ENCODE data around the gene ALPK1. TPM values are rescaled to one million over a fixed set of nuclear protein-coding genes. Genes with fewer than 3 reads are reported as not detected.

The ALPK1 gene
- total and polyA plus RNA-seq, 2 donors (not counting 1 experiment from before 2014, with no cell fraction given), result 5.5 to 27.2 TPM

DNA sequence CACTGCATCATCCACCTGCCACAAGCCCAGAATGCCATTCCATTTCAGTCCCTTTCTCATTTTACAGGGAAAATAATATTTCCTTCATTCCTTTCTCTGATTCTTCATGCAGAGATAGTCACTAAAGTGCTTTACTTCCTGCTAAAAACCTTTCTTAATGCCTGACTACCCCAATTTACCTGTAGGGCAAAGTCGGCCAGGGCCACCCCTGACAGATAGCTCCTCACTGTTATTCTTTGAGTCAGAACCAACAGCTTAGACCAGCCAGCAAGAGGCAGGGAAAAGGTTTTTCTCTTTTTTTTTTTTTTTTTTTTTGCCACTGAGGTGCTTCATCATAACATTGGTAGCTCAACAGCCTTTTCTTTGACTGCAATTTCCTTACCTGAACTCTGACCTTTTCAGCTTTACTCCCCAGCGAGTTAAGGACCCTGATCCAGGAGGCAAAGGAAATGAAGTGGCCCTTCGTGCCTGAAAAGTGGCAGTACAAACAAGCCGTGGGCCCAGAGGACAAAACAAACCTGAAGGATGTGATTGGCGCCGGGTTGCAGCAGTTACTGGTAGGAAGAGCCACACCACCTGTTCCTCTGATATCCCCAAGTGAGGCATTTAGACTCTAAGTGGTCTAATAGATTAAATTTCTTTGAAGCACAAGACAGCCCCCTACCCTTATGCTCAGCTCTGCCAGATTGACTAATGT is 85.0 kb downstream of the ALPK1 start:
- H3K4me1 Mint-ChIP-seq, result peaks cover 14% of the 10 kb centered on the region
- Histone ChIP-seq H3K4me3 (ENCODE audit: control extremely low read depth in 1 of 5, extremely low read depth in 1 of 5, insufficient read depth in 1 of 5, low read depth in 2 of 5, low read length in 4 of 5) (no peak overlapping the region), H2AFZ (ENCODE audit: insufficient read depth, low read depth, low read length, poor library complexity, severe bottlenecking) (no peak overlapping the region), H3K9ac (ENCODE audit: low read length) (no peak overlapping the region), H3K9me3 (ENCODE audit: control extremely low read depth in 1 of 3, control insufficient read depth in 2 of 3, insufficient read depth in 1 of 3, low read length in 2 of 3) (no peaks in the 10 kb centered on the region), H3K27ac (ENCODE audit: low read length in 2 of 2) (no peak overlapping the region), H3K79me2 (ENCODE audit: control insufficient read depth, insufficient read depth, low read length) (no peaks in the 10 kb centered on the region), H3K36me3 (replicated peaks in 1 of 2; ENCODE audit: control extremely low read depth in 1 of 2, control insufficient read depth in 1 of 2, extremely low read depth in 1 of 2, insufficient read depth in 2 of 2, low read length in 1 of 2) (peaks cover 0 to 6% of the 10 kb centered on the region in 2 experiments), H3K27me3 (replicated peaks in 1 of 4; ENCODE audit: control extremely low read depth in 1 of 4, control insufficient read depth in 3 of 4, insufficient read depth in 4 of 4, low read length in 3 of 4) (no peaks in the 10 kb centered on the region), H3K4me1 (ENCODE audit: control insufficient read depth in 2 of 2, insufficient read depth in 2 of 2, low read length in 2 of 2) (peaks cover 7 to 9% of the 10 kb centered on the region in 2 donors), H4K20me1 (ENCODE audit: control insufficient read depth, insufficient read depth, low read length, poor library complexity, severe bottlenecking) (no peaks in the 10 kb centered on the region), H3K4me2 (replicated peaks; ENCODE audit: low read depth, low read length, poor library complexity, severe bottlenecking) (no peak overlapping the region)
- POLR2A ChIA-PET, result no interaction called here
- TF ChIP-seq, protein P1, sequence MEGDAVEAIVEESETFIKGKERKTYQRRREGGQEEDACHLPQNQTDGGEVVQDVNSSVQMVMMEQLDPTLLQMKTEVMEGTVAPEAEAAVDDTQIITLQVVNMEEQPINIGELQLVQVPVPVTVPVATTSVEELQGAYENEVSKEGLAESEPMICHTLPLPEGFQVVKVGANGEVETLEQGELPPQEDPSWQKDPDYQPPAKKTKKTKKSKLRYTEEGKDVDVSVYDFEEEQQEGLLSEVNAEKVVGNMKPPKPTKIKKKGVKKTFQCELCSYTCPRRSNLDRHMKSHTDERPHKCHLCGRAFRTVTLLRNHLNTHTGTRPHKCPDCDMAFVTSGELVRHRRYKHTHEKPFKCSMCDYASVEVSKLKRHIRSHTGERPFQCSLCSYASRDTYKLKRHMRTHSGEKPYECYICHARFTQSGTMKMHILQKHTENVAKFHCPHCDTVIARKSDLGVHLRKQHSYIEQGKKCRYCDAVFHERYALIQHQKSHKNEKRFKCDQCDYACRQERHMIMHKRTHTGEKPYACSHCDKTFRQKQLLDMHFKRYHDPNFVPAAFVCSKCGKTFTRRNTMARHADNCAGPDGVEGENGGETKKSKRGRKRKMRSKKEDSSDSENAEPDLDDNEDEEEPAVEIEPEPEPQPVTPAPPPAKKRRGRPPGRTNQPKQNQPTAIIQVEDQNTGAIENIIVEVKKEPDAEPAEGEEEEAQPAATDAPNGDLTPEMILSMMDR (IDR thresholded peaks at IDR 0.05), result no peak
- TF ChIP-seq EZH2 (IDR thresholded peaks at IDR 0.05; ENCODE audit: borderline replicate concordance, insufficient read depth, low read depth, low read length, poor library complexity, severe bottlenecking), result no peak
- CTCF ChIA-PET, result no interaction called here
- no peaks in the 10 kb centered on the region for H3K27me3 Mint-ChIP-seq
- WGBS (ENCODE audit: insufficient coverage), result 90% methylated on average over 4 of the region's 6 CpGs
- no peak overlapping the region for H3K27ac Mint-ChIP-seq
- H3K9me3 Mint-ChIP-seq (ENCODE audit: insufficient read depth), result no peaks in the 10 kb centered on the region
- no peak overlapping the region for H3K4me3 Mint-ChIP-seq
- no peak for DNase-seq
- ATAC-seq (ENCODE audit: low read depth), result no peak
- intact Hi-C loops (cut with micrococcal nuclease), result no loop called here

- ATAC-seq (ENCODE audit: low read depth) (no peak), DNase-seq (no peak)
- POLR2A ChIA-PET, result no interaction called here
- Histone ChIP-seq H4K20me1 (ENCODE audit: control insufficient read depth, insufficient read depth, low read length, poor library complexity, severe bottlenecking) (no peaks in the 10 kb centered on the region), H3K27me3 (replicated peaks in 1 of 4; ENCODE audit: control extremely low read depth in 1 of 4, control insufficient read depth in 3 of 4, insufficient read depth in 4 of 4, low read length in 3 of 4) (no peaks in the 10 kb centered on the region), H3K79me2 (ENCODE audit: control insufficient read depth, insufficient read depth, low read length) (no peaks in the 10 kb centered on the region), H2AFZ (ENCODE audit: insufficient read depth, low read depth, low read length, poor library complexity, severe bottlenecking) (no peak overlapping the region), H3K9ac (ENCODE audit: low read length) (no peak overlapping the region), H3K4me1 (ENCODE audit: control insufficient read depth in 2 of 2, insufficient read depth in 2 of 2, low read length in 2 of 2) (no peaks in the 10 kb centered on the region), H3K4me2 (replicated peaks; ENCODE audit: low read depth, low read length, poor library complexity, severe bottlenecking) (no peak overlapping the region), H3K9me3 (ENCODE audit: control extremely low read depth in 1 of 3, control insufficient read depth in 2 of 3, insufficient read depth in 1 of 3, low read length in 2 of 3) (no peaks in the 10 kb centered on the region), H3K4me3 (ENCODE audit: control extremely low read depth in 1 of 5, extremely low read depth in 1 of 5, insufficient read depth in 1 of 5, low read depth in 2 of 5, low read length in 4 of 5) (no peak overlapping the region), H3K36me3 (replicated peaks in 1 of 2; ENCODE audit: control extremely low read depth in 1 of 2, control insufficient read depth in 1 of 2, extremely low read depth in 1 of 2, insufficient read depth in 2 of 2, low read length in 1 of 2) (peaks cover 0 to 2% of the 10 kb centered on the region in 2 experiments), H3K27ac (ENCODE audit: low read length in 2 of 2) (no peak overlapping the region)
- intact Hi-C loops (cut with micrococcal nuclease), result no loop called here
- no peaks in the 10 kb centered on the region for H3K27me3 Mint-ChIP-seq
- no peaks in the 10 kb centered on the region for H3K9me3 Mint-ChIP-seq (ENCODE audit: insufficient read depth)
- TF ChIP-seq, protein P1 (IDR thresholded peaks at IDR 0.05), result no peak
- TF ChIP-seq EZH2 (IDR thresholded peaks at IDR 0.05; ENCODE audit: borderline replicate concordance, insufficient read depth, low read depth, low read length, poor library complexity, severe bottlenecking), result no peak
- no peak overlapping the region for H3K27ac Mint-ChIP-seq
- H3K4me1 Mint-ChIP-seq, result no peaks in the 10 kb centered on the region
- H3K4me3 Mint-ChIP-seq, result no peak overlapping the region
- CTCF ChIA-PET, result no interaction called here
- 100% methylated on average over 1 of the region's 4 CpGs for WGBS (ENCODE audit: insufficient coverage)
Measured at GRCh38 chr4:112386071-112386470, 88.9 kb downstream of the ALPK1 start.
